ENCODE measurements around the gene PRDX6.

Gene PRDX6

DNA sequence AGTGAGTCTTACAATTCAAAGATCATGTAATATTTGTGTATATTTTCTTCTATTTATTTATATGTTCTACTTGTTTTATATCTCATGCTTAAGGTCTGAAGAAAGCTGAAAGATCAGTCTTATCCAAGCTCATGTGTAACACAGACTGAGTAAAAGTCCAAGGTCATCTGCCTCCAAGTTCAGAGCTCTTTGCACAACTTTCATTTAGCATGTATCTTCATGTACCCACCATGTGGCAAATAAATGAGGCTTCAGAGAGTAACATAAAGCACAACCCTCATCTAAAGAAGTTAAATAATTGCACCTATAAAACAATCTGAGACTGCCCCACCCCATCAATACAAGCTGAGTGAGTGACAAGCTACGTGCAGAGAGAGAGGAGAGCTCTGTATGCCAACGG is 38.5 kb upstream of the PRDX6 start (continued):
- TF ChIP-seq YY1 (tag by site-specific recombination; IDR thresholded peaks at IDR 0.05) (no peak), ZNF660 (tag by site-specific recombination; IDR thresholded peaks at IDR 0.05) (no peak), ZNF112 (tag by site-specific recombination; IDR thresholded peaks at IDR 0.05) (no peak), ZNF433 (tag by site-specific recombination; IDR thresholded peaks at IDR 0.05; ENCODE audit: low read depth) (no peak), WT1 (tag by site-specific recombination; IDR thresholded peaks at IDR 0.05) (no peak), ZNF157 (tag by site-specific recombination; IDR thresholded peaks at IDR 0.05) (no peak), RBAK (tag by site-specific recombination; IDR thresholded peaks at IDR 0.05) (no peak)
- TF ChIP-seq, protein P1, sequence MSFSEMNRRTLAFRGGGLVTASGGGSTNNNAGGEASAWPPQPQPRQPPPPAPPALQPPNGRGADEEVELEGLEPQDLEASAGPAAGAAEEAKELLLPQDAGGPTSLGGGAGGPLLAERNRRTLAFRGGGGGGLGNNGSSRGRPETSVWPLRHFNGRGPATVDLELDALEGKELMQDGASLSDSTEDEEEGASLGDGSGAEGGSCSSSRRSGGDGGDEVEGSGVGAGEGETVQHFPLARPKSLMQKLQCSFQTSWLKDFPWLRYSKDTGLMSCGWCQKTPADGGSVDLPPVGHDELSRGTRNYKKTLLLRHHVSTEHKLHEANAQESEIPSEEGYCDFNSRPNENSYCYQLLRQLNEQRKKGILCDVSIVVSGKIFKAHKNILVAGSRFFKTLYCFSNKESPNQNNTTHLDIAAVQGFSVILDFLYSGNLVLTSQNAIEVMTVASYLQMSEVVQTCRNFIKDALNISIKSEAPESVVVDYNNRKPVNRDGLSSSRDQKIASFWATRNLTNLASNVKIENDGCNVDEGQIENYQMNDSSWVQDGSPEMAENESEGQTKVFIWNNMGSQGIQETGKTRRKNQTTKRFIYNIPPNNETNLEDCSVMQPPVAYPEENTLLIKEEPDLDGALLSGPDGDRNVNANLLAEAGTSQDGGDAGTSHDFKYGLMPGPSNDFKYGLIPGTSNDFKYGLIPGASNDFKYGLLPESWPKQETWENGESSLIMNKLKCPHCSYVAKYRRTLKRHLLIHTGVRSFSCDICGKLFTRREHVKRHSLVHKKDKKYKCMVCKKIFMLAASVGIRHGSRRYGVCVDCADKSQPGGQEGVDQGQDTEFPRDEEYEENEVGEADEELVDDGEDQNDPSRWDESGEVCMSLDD (tag by site-specific recombination; IDR thresholded peaks at IDR 0.05), result no peak

DNA sequence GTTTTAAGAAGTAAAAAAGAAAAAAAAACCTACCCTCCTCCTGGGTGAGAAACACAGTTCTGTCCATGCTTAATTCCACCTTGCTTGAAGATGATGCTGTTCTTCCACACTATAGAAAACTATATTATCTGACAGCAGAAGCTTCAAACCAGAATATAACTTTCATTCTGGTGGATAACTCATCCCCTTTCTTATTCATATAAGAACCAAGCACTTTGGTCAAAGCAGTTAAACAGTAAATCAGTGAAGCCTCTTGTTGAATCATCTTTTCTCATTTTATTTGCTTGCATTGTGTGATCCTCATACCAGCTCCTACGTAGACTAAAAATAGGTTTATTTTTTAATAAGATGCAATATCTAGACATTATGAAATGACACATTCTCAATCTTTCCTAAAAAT is 36.7 kb upstream of the PRDX6 start:
- H3K27ac ChIP-seq (ENCODE audit: extremely low read depth, low read depth, low read length), result no peak overlapping the region
- no peak overlapping the region for H3K4me3 ChIP-seq (ENCODE audit: low read depth, low read length)
- H3K36me3 ChIP-seq (ENCODE audit: control insufficient read depth in 2 of 2, insufficient read depth in 1 of 2, low read length in 2 of 2), result no peaks in the 10 kb centered on the region
- ChIA-PET POLR2A (no interaction called here), CTCF (interaction anchor here (1.0 kb wide), 1 partner anchor 10 kb away, joined by 3 read pairs; no protein-coding TSS in a partner anchor)
- no peaks in the 10 kb centered on the region for H3K9me3 ChIP-seq (ENCODE audit: control insufficient read depth, insufficient read depth, low read depth, low read length)
- TF ChIP-seq GLIS2 (tag by site-specific recombination; IDR thresholded peaks at IDR 0.05), result no peak
- TF ChIP-seq ZNF621 (tag by site-specific recombination; IDR thresholded peaks at IDR 0.05), result no peak
- TF ChIP-seq, protein P2, sequence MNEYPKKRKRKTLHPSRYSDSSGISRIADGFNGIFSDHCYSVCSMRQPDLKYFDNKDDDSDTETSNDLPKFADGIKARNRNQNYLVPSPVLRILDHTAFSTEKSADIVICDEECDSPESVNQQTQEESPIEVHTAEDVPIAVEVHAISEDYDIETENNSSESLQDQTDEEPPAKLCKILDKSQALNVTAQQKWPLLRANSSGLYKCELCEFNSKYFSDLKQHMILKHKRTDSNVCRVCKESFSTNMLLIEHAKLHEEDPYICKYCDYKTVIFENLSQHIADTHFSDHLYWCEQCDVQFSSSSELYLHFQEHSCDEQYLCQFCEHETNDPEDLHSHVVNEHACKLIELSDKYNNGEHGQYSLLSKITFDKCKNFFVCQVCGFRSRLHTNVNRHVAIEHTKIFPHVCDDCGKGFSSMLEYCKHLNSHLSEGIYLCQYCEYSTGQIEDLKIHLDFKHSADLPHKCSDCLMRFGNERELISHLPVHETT (tag by site-specific recombination; IDR thresholded peaks at IDR 0.05), result no peak
- TF ChIP-seq ZNF514 (tag by site-specific recombination; IDR thresholded peaks at IDR 0.05), result no peak
- no peaks in the 10 kb centered on the region for H3K4me1 ChIP-seq (ENCODE audit: control insufficient read depth, insufficient read depth, low read length)

DNA sequence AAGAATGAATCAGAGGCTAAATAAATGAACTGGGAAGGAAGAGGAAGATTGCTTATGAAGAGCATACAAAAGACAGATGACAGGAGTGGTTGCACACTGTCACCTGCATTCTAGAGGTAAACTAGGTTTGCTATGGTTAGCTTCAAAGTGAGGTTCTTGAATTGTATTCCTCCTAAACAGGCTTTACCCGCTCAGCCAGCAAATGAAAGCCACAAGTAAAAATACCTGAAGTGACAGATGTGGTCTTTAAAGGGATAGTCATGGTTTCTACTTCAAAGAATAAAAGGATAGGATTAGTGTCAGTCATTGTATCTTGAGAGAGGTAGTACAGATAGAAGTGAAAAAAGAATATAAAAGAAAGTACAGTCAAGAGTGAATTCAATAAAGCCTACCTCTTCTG is 32.4 kb upstream of the PRDX6 start:
- ChIA-PET POLR2A (no interaction called here), CTCF (interaction anchor here (0.6 kb wide), 1 partner anchor 252 kb away, joined by 3 read pairs; no protein-coding TSS in a partner anchor)
- no peaks in the 10 kb centered on the region for H3K9me3 ChIP-seq (ENCODE audit: control insufficient read depth, insufficient read depth, low read depth, low read length)
- no peak overlapping the region for H3K4me3 ChIP-seq (ENCODE audit: low read depth, low read length)
- no peak for TF ChIP-seq KLF16 (tag by site-specific recombination; IDR thresholded peaks at IDR 0.05)
- H3K27ac ChIP-seq (ENCODE audit: extremely low read depth, low read depth, low read length), result no peak overlapping the region
- H3K4me1 ChIP-seq (ENCODE audit: control insufficient read depth, insufficient read depth, low read length), result no peaks in the 10 kb centered on the region
- H3K36me3 ChIP-seq (ENCODE audit: control insufficient read depth in 2 of 2, insufficient read depth in 1 of 2, low read length in 2 of 2), result no peaks in the 10 kb centered on the region

DNA sequence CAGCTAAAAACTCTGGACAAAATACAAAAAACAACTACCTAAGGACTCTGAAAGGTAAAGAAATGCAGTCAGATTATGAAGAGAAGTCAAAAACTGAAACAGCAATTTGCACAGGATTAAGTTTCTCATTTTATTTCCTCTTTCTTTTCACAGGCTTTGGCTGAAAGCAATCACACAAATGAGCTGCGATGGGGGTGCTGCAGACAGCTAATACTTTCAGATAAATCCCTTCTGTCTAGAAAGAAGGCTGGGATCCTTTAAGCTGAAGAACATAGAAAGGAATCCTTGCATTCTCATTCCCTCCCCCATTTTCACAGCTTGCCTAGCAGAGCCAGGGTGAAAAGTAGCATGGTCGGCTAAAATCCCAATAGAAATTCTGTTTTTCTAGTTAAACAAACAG is 32.0 kb upstream of the PRDX6 start:
- ChIA-PET POLR2A (no interaction called here), CTCF (interaction anchor here (0.6 kb wide), 1 partner anchor 251 kb away, joined by 3 read pairs; no protein-coding TSS in a partner anchor)
- no peak overlapping the region for H3K4me3 ChIP-seq (ENCODE audit: low read depth, low read length)
- no peaks in the 10 kb centered on the region for H3K36me3 ChIP-seq (ENCODE audit: control insufficient read depth in 2 of 2, insufficient read depth in 1 of 2, low read length in 2 of 2)
- H3K27ac ChIP-seq (ENCODE audit: extremely low read depth, low read depth, low read length), result no peak overlapping the region
- no peaks in the 10 kb centered on the region for H3K4me1 ChIP-seq (ENCODE audit: control insufficient read depth, insufficient read depth, low read length)
- H3K9me3 ChIP-seq (ENCODE audit: control insufficient read depth, insufficient read depth, low read depth, low read length), result no peaks in the 10 kb centered on the region
- TF ChIP-seq KLF10 (tag by site-specific recombination; IDR thresholded peaks at IDR 0.05), result no peak
- no peak for TF ChIP-seq TCF7L2 (IDR thresholded peaks at IDR 0.05; ENCODE audit: borderline replicate concordance, low read depth, low read length)
- TF ChIP-seq, protein P3, sequence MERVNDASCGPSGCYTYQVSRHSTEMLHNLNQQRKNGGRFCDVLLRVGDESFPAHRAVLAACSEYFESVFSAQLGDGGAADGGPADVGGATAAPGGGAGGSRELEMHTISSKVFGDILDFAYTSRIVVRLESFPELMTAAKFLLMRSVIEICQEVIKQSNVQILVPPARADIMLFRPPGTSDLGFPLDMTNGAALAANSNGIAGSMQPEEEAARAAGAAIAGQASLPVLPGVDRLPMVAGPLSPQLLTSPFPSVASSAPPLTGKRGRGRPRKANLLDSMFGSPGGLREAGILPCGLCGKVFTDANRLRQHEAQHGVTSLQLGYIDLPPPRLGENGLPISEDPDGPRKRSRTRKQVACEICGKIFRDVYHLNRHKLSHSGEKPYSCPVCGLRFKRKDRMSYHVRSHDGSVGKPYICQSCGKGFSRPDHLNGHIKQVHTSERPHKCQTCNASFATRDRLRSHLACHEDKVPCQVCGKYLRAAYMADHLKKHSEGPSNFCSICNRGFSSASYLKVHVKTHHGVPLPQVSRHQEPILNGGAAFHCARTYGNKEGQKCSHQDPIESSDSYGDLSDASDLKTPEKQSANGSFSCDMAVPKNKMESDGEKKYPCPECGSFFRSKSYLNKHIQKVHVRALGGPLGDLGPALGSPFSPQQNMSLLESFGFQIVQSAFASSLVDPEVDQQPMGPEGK (tag by site-specific recombination; IDR thresholded peaks at IDR 0.05), result no peak
- TF ChIP-seq, protein P4, sequence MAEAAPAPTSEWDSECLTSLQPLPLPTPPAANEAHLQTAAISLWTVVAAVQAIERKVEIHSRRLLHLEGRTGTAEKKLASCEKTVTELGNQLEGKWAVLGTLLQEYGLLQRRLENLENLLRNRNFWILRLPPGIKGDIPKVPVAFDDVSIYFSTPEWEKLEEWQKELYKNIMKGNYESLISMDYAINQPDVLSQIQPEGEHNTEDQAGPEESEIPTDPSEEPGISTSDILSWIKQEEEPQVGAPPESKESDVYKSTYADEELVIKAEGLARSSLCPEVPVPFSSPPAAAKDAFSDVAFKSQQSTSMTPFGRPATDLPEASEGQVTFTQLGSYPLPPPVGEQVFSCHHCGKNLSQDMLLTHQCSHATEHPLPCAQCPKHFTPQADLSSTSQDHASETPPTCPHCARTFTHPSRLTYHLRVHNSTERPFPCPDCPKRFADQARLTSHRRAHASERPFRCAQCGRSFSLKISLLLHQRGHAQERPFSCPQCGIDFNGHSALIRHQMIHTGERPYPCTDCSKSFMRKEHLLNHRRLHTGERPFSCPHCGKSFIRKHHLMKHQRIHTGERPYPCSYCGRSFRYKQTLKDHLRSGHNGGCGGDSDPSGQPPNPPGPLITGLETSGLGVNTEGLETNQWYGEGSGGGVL (tag by site-specific recombination; IDR thresholded peaks at IDR 0.05), result no peak
- no peak for TF ChIP-seq ZNF341 (tag by site-specific recombination; IDR thresholded peaks at IDR 0.05; ENCODE audit: low read depth)
- no peak for TF ChIP-seq ZNF561 (tag by site-specific recombination; IDR thresholded peaks at IDR 0.05; ENCODE audit: borderline replicate concordance)
- no peak for TF ChIP-seq HOXC10 (CRISPR knock-in tag; IDR thresholded peaks at IDR 0.05)
- no peak for TF ChIP-seq ZNF302 (tag by site-specific recombination; IDR thresholded peaks at IDR 0.05; ENCODE audit: low read depth)
- TF ChIP-seq ZNF624 (tag by site-specific recombination; IDR thresholded peaks at IDR 0.05), result no peak
- no peak for TF ChIP-seq MYNN (tag by site-specific recombination; IDR thresholded peaks at IDR 0.05; ENCODE audit: borderline replicate concordance)
- no peak for TF ChIP-seq ZNF146 (tag by site-specific recombination; IDR thresholded peaks at IDR 0.05)
- TF ChIP-seq ZNF423 (tag by site-specific recombination; IDR thresholded peaks at IDR 0.05), result no peak
